PC-3 (cell line): ENCODE results near the gene HCFC2. TPM values are rescaled to one million over a fixed set of nuclear protein-coding genes. Genes with fewer than 3 reads are reported as not detected.

Experiments
- ATAC-seq: fragments of 200-7000 bp; cut with Tn5 transposase; 2 replicates; pipeline ENCODE4 v1.9.1; 2020; ENCODE audit warnings: mild to moderate bottlenecking, moderate library complexity
- BruUV-seq: library from RNA; stranded (reverse); fragments of 400-500 nt; replicated peaks from 2 replicates; lab custom pipeline; 2021; lab: Mats Ljungman, UMichigan
- CTCF ChIA-PET: fragments of 300-600 bp; sonication (Branson Sonifier 250); formaldehyde crosslinking; loops from one replicate; lab custom pipeline; 2022; ENCODE audit warnings: antibody characterized with exemption; lab: Charles Lee
- POLR2A ChIA-PET: fragments of 300-600 bp; sonication (Branson Sonifier 250); formaldehyde crosslinking; loops from one replicate; lab custom pipeline; 2022; ENCODE audit warnings: antibody characterized with exemption; ENCODE audit not compliant: unreplicated experiment; lab: Charles Lee
- DNase-seq: peaks from one replicate; pipeline ENCODE4 v3.0.0-alpha.2; 2015
- H2AFZ ChIP-seq: fragments of 300-600 bp; sonication (generic); 2 replicates; pipeline ENCODE4 v1.6.0; 2016; ENCODE audit warnings: antibody characterized with exemption, low read length
- H3F3A ChIP-seq: fragments of 300-600 bp; sonication (generic); one replicate; pipeline ENCODE4 v1.6.0; 2017; ENCODE audit warnings: antibody characterized with exemption, low read length, control low read depth, mild to moderate bottlenecking; ENCODE audit not compliant: unreplicated experiment
- H3K27ac ChIP-seq: fragments of 300-600 bp; sonication (generic); 2 replicates; pipeline ENCODE4 v1.5.1; 2016; ENCODE audit warnings: mild to moderate bottlenecking, low read length
- H3K27me3 ChIP-seq: fragments of 300-600 bp; sonication (generic); 2 replicates; pipeline ENCODE4 v1.6.1; 2016; ENCODE audit warnings: low read length, mixed read lengths
- H3K36me3 ChIP-seq: fragments of 300-600 bp; sonication (generic); 2 replicates; pipeline ENCODE4 v1.6.1; 2016; ENCODE audit warnings: low read depth, mixed run types, low read length, mixed read lengths
- H3K4me1 ChIP-seq: fragments of 300-600 bp; sonication (generic); 2 replicates; pipeline ENCODE4 v1.5.1; 2016; ENCODE audit warnings: low read length; ENCODE audit not compliant: insufficient read depth
- H3K4me2 ChIP-seq: fragments of 300-600 bp; sonication (generic); 2 replicates; pipeline ENCODE4 v1.6.0; 2016; ENCODE audit warnings: low read length
- H3K4me3 ChIP-seq: fragments of 300-600 bp; sonication (generic); 2 replicates; pipeline ENCODE4 v1.5.1; 2016; ENCODE audit warnings: mild to moderate bottlenecking, low read length, mixed read lengths
- H3K79me2 ChIP-seq: fragments of 300-600 bp; sonication (generic); 2 replicates; pipeline ENCODE4 v1.6.1; 2017; ENCODE audit warnings: low read length, mixed read lengths
- H3K9ac ChIP-seq: fragments of 300-600 bp; sonication (generic); 2 replicates; pipeline ENCODE4 v1.6.0; 2016; ENCODE audit warnings: mild to moderate bottlenecking, low read length
- H3K9me2 ChIP-seq: fragments of 300-600 bp; sonication (generic); replicated peaks from 2 replicates; pipeline ENCODE4 v1.6.1; 2016; ENCODE audit warnings: mixed run types, low read length, mixed read lengths
- H3K9me3 ChIP-seq: fragments of 300-600 bp; sonication (generic); 2 replicates; pipeline ENCODE4 v1.6.1; 2016; ENCODE audit warnings: low read length, mixed read lengths
- H4K20me1 ChIP-seq: fragments of 300-600 bp; sonication (generic); 2 replicates; pipeline ENCODE4 v1.6.1; 2016; ENCODE audit warnings: low read length, mixed read lengths
- EZH2 ChIP-seq: fragments of 300-600 bp; sonication (generic); IDR thresholded peaks from one replicate; pipeline ENCODE4 v1.6.1; 2017; ENCODE audit warnings: antibody characterized with exemption, mild to moderate bottlenecking, low read length; ENCODE audit not compliant: unreplicated experiment
- EZH2phosphoT487 ChIP-seq: fragments of 300-600 bp; sonication (generic); IDR thresholded peaks from 2 replicates; pipeline ENCODE4 v1.6.1; 2018; ENCODE audit warnings: mild to moderate bottlenecking, antibody characterized with exemption, low read length, borderline replicate concordance
- intact Hi-C: fragments of 100-400 bp; cut with micrococcal nuclease; formaldehyde crosslinking; loops from 2 replicates; pipeline ENCODE4 v1.9.0; 2023
- total RNA-seq: library from RNA; depleted of rRNA; stranded (reverse); fragments of >200 nt; gene quantifications from 2 replicates; pipeline ENCODE4 v1.2.3, GENCODE V29; 2014
- TF ChIP-seq, protein P1 (sequence below): fragments of 300-600 bp; sonication (generic); conservative IDR thresholded peaks from 2 replicates; pipeline ENCODE4 v1.5.1; 2017; ENCODE audit warnings: antibody characterized with exemption, low read depth, mild to moderate bottlenecking, low read length

HCFC2 gene
- total RNA-seq, 1 experiment from 2014 or later = 7.8 TPM

GRCh38 chr12:104105461-104105860, 41.1 kb downstream of the HCFC2 start:
- Histone ChIP-seq H3K27me3 (no peaks in the 10 kb centered on the region), H3K9me3 (no peaks in the 10 kb centered on the region), H3K79me2 (no peaks in the 10 kb centered on the region), H4K20me1 (no peaks in the 10 kb centered on the region), H2AFZ (no peak overlapping the region), H3K9ac (no peak overlapping the region), H3K9me2 (no peaks in the 10 kb centered on the region), H3K4me3 (no peak overlapping the region), H3K27ac (no peak overlapping the region), H3K4me1 (no peaks in the 10 kb centered on the region), H3K4me2 (no peak overlapping the region), H3K36me3 (peaks cover 3% of the 10 kb centered on the region; the same call in 1 of the 2 replicates), H3F3A (no peaks in the 10 kb centered on the region)
- TF ChIP-seq EZH2 (no peak), EZH2phosphoT487 (no peak)
- TF ChIP-seq, protein P1, sequence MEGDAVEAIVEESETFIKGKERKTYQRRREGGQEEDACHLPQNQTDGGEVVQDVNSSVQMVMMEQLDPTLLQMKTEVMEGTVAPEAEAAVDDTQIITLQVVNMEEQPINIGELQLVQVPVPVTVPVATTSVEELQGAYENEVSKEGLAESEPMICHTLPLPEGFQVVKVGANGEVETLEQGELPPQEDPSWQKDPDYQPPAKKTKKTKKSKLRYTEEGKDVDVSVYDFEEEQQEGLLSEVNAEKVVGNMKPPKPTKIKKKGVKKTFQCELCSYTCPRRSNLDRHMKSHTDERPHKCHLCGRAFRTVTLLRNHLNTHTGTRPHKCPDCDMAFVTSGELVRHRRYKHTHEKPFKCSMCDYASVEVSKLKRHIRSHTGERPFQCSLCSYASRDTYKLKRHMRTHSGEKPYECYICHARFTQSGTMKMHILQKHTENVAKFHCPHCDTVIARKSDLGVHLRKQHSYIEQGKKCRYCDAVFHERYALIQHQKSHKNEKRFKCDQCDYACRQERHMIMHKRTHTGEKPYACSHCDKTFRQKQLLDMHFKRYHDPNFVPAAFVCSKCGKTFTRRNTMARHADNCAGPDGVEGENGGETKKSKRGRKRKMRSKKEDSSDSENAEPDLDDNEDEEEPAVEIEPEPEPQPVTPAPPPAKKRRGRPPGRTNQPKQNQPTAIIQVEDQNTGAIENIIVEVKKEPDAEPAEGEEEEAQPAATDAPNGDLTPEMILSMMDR = no peak
- ChIA-PET POLR2A (no interaction called here), CTCF (no interaction called here)
- DNase-seq (no peak), ATAC-seq (no peak)
- no TSS peak for BruUV-seq
- intact Hi-C loops = no loop called here

DNA sequence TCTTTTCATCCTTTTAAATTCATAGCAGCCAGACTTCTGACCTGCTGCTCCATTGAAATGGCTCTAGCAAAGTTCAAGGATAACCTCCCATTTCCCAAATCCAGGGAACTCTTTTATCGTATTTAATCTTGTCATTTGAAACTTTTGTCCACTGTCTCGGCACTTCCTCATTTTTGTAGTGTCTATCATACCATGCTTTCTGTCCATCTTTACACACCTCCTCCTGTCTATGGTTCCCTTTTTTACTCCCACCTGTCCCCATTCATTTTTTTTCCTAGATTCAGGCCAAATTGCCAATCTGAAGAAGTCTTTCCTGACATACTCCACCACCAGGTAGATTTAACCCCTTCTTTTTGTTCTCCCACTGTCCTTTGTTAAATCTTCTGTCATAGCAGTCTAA, 42.6 kb downstream of the HCFC2 start:
- no peaks in the 10 kb centered on the region for H3K9me3 ChIP-seq
- no peaks in the 10 kb centered on the region for H3K79me2 ChIP-seq
- TF ChIP-seq EZH2phosphoT487 = no peak
- no peak for TF ChIP-seq EZH2
- TF ChIP-seq, protein P1 = no peak
- no peaks in the 10 kb centered on the region for H3K27me3 ChIP-seq
- H3K9me2 ChIP-seq = no peaks in the 10 kb centered on the region
- H3K36me3 ChIP-seq = peaks cover 3% of the 10 kb centered on the region; the same call in 1 of the 2 replicates
- H2AFZ ChIP-seq = no peak overlapping the region
- no peak overlapping the region for H3K9ac ChIP-seq
- BruUV-seq = no TSS peak
- H3K27ac ChIP-seq = no peak overlapping the region
- POLR2A ChIA-PET = no interaction called here
- no peaks in the 10 kb centered on the region for H4K20me1 ChIP-seq
- intact Hi-C loops = no loop called here
- ATAC-seq (no peak), DNase-seq (no peak)
- H3K4me2 ChIP-seq = no peak overlapping the region
- no peak overlapping the region for H3K4me3 ChIP-seq
- no peaks in the 10 kb centered on the region for H3K4me1 ChIP-seq
- H3F3A ChIP-seq = no peaks in the 10 kb centered on the region
- CTCF ChIA-PET = no interaction called here

GRCh38 chr12:104108755-104109445, 44.6 kb downstream of the HCFC2 start:
- Histone ChIP-seq H3K79me2 (no peaks in the 10 kb centered on the region), H3K9me3 (no peaks in the 10 kb centered on the region), H4K20me1 (no peaks in the 10 kb centered on the region), H2AFZ (no peak overlapping the region), H3K4me3 (no peak overlapping the region), H3K27me3 (no peaks in the 10 kb centered on the region), H3F3A (no peaks in the 10 kb centered on the region), H3K4me1 (no peaks in the 10 kb centered on the region), H3K9me2 (no peaks in the 10 kb centered on the region), H3K9ac (no peak overlapping the region), H3K36me3 (no peaks in the 10 kb centered on the region), H3K27ac (no peak overlapping the region), H3K4me2 (no peak overlapping the region)
- DNase-seq (peak; percentile 94), ATAC-seq (peak; percentile 99)
- no TSS peak for BruUV-seq
- POLR2A ChIA-PET = interaction anchor here (0.5 kb wide), 1 partner anchor 179 kb away, joined by 16 read pairs; the partner anchor contains the start of gene HSP90B1
- CTCF ChIA-PET = interaction anchor here (0.5 to 2.0 kb wide), 6 partner anchors 12 to 976 kb away, joined by 3 to 13 read pairs (median 6); no protein-coding TSS in a partner anchor
- no peak for TF ChIP-seq EZH2phosphoT487
- TF ChIP-seq, protein P1 = peak; percentile 98
- intact Hi-C loops = loop anchor here (1.0 to 2.0 kb wide), 4 partner anchors 52 to 231 kb away; no protein-coding TSS in a partner anchor
